Measurements from ENCODE around the gene ARRDC1. TPM values are rescaled to one million over a fixed set of nuclear protein-coding genes. Genes with fewer than 3 reads are reported as not detected.
A peak's percentile ranks its signal among the peaks of the same experiment; 100 is the strongest.
"Not testable (repeated sequence)": the region's sequence is repeated elsewhere in the genome, so short reads cannot be mapped to it uniquely, and the experiment has no call there.

ARRDC1 gene
- 49.7 TPM for total RNA-seq

DNA sequence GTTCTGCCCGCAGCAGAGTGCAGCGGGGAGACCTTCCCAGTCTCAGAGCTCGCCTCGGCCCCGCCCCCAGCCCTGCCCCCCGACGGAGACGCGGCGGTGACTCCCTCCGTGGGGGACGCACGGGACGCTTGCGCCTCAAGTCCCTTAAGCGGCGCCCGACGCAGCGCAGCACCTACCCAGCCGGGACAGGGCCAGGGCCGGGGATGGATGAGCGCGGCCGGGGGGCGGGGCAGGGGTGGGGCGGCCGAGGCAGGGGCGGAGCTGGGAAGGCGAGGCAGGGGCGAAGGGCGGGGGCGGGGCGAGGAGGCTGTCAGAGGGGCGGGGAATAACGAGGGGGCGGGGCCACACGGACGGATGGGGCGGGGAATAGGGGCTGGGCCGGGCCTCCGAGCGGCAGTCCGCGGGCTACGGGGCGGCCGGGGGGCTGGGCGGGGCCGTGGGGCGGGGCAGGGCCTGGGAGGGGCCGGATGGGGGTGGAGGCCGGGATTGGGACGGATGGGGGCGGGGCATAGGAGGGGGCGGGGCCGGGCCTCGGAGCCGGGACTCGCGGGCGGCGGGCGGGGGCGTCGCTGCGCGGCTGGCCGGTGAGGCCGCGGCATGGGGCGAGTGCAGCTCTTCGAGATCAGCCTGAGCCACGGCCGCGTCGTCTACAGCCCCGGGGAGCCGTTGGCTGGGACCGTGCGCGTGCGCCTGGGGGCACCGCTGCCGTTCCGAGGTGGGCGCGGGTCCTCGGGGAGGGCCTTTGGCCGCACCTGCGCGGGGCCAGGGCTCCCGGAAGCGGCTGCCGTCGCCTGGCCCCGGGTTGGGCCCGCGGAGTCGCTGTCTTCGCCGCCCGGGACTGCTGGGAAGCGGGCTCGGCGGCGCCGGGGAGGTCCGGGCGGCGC is at the start of gene ARRDC1:
TSS of gene ARRDC1 (plus strand) at position 566 of the 884 bp plus-strand sequence. CDS start at position 598, 32 bp downstream.
- peak; percentile 84 for ATAC-seq

GRCh38 chr9:137556069-137556838 is 49.2 kb upstream of the ARRDC1 start:
- no peak for ATAC-seq

DNA sequence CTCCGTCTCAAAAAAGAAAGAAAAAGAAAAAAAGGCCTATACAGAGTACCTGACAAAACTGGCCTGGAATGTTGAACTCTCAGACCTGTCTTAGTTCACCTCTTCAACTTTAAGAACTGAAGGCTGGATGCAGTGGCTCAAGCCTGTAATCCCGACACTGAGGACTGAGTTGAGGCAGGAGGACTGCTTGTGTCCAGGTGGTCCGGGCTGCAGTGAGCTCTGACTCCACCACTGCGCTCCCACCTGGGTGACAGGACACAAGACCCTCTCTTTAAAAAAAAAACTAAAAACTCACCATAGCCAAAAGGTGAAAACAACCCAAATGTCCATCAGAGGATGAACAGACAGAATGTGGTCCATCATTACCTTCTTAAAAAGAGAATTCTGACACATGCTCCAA is 47.4 kb upstream of the ARRDC1 start:
- no peak for ATAC-seq

DNA sequence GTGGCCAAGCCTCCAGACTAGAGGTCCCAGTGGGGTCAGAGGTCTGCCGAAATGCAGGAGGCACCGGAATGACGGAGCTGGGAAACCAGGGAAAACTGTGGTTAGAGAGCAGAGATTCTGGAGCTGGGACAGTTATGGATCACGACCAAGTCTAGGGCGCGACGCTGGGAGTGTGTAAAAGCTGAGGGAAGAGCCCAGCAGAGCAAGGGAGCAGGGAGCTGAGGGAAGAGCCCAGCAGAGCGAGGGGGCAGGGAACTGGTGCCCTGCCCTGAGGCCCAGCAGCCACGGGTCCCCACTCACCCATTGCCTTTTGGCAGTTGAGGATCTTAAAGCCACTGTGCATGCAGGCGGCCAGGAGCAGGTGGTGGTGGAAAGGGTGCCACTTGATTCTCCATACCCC is 41.4 kb upstream of the ARRDC1 start:
- ATAC-seq, result no peak

GRCh38 chr9:137564817-137565411 is 40.6 kb upstream of the ARRDC1 start:
- no peak for ATAC-seq

DNA sequence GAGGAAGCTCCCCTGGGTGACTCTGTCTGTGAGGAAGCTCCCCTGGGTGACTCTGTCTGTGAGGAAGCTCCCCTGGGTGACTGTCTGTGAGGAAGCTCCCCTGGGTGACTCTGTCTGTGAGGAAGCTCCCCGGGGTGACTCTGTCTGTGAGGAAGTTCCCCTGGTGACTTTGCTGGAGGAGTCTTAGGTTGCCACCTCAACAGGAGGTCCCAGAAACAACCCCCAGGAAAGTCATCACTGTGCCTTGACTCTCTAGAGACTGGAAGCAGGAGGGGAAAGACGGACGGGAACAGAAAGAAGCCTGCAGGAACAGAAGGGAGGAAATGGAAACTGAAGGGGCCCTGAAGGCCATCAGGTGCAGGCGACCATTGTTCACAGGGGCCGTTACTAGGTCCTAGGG is 37.0 kb upstream of the ARRDC1 start:
- ATAC-seq, result not testable (repeated sequence)

GRCh38 chr9:137569609-137570203 is 35.8 kb upstream of the ARRDC1 start:
- ATAC-seq, result no peak

DNA sequence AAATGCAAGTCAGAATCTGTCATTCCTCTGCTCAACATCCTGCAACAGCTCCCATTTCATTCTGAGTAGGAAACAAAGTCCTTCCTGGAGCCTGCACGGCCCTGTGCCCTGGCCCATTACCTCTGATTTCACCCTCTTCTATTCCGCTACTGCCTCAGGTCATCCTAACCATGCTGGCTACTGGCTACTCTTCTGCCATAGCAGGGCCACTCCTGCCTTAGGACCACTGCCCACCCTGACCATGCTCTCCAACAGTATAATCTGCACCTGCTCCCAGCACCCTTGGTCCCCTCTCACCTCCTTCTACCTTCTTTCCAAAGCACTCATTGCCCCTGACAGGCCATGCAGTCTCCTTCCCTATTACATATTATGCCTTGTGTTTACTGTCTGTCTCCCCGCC is 34.9 kb upstream of the ARRDC1 start:
- no peak for ATAC-seq

DNA sequence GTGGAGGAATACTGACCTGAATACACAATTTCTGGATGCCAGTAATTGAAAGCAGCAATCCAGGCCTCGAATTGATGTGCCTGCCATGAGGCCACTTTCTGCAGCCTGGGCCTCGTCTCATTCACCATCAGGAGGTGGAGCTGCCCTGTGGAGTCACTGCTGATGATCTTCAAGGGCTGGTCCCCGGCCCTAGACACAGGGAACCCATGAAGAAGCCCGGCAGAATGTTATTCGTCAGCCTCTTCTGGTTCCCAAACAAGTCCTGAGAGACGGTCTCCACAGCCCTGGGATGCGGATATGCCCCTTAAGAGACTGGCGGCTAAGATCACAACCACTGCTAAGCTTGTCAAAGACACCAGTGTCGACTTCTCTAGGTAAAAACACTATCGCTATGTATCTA is 31.3 kb upstream of the ARRDC1 start:
- ATAC-seq, result no peak

DNA sequence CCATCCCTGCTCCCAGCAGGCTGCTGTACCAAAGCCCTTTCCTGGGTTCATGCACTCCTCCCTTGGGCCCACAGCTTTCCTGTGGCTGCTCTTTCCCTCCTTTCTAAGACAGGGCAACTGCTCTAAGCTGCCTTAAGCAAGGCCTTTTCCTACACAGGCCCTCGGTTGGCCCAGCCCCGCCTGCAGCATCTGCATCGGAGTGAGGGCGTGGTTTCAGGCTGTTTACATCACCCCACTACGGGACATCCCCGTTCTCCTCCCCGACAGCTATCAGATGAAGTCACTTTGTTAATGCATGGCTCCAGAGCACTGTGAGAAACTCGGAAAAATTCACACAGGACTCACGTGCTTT is 30.1 kb upstream of the ARRDC1 start:
- ATAC-seq, result no peak

DNA sequence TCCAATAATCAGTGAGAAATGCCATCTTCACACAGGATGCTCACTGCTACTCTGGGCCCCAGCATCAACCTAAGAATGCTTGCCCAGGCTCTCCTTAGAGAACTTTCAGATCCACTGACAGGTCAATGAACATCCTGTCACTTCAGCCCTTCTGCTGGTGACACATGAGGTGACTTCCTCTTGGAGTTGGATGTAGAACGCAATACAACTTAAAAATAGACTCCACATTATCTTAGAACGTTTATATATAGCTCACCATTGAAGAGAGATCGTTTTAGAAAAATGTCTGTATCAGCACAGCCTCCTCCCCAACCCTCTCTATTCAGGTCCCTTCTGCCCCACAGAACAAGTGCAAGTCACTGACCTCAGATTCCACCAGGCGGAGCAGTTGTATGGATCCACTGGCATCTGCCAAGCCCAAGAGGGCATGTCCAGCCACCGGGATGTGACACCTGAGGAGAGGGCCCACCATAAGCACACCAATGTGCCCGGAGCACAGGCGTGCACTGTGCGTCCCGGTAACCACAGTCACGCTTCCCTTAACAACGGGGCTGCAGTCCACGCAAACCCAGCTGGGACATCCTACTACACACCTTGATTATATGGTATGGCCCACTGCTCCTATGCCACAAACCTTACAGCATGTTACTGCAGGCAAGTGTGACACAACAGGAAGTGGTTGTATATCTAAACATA is 29.6 kb upstream of the ARRDC1 start:
- no peak for ATAC-seq

DNA sequence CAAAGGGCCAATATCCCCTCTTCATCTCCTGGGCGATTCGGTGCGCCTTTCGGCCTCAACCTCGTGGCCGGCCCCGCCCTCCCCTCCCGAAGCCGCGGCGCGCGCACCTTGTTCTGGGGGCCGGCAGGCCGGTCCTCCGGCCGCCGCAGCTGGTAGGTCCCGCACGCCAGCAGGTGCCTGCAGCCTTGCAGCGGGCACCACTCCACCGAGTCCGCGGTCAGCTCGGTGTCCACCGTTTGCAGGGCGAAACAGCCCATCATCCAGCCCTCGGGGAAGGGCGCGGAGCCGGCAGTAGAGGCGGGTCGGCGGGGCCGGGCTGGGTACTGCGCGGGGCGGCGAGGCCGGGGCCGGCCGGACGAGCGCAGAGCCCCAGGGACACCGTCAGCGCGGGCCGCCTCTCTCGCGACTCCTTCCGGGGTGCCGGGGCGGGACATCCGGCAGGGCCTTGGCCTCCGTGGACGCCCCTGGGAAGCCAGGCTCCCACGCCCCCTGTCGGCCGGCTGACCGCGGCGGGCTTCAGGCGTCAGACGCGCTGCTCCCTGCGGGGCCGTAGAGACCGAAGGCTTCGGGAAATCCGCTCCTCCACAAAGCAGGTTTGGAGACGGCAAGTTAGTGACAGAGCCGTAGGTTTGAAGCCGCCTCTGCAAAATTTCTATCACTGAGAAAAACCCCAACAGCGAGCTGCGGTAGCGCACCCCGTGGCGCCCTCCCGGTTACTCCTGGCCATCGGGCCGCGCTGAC is 26.8 kb upstream of the ARRDC1 start, which contains the start of gene DPH7:
TSS of gene DPH7 (minus strand) at position 408 of the 741 bp plus-strand sequence. CDS start at position 260, 148 bp downstream.
- ATAC-seq, result peak; percentile 95

DNA sequence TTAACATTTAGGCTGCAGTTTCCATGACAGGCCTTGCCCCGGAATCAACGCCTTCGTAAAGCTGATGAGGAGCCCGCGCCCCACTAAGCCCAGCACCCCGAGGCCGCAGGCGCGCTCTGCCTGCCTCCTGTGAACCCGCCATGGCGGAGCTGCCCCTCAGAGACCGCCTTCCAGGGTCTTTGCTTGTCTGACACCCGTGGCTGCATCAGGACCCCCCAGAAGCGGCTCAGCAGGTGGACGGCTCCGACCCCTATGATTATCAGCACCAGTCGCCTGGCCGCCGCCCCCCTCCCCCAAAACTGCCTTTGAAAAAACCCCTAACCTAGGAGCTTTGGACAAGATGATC is 26.3 kb upstream of the ARRDC1 start:
- ATAC-seq, result no peak

DNA sequence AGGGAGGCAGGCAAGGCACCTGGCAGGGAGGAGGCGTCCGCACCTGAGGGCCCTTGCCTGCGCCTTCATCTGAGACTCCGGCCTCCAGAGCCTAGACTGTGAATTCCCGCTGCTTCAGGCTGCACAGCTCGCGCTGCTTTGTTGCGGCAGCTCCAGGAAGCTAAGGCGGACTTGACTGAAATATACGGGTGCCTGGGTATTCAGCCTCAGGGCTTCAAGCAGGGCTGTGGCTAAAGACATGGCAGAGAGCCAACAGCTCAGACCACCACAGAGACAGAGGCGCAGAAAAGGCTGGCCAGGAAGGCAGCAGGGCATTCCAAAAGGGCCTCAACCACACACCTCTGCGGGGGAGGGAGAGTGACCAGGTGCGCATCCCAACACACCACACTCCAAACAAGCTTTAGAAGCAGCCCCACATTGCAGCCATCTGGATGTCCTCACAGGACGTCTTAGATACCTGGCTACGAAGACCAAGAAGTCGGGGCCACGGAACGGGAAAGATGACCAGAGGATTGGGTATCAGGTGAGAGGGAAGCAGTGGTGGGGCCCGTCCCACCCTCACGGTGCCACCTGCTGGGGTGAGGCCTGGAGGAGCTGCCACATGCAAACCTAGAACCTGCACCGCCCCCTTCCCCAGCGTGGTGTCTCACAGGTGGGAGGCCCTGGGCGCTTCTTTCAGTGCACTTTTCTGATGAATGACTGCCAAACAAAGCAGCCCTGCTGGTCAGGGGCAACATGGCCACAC is 25.1 kb upstream of the ARRDC1 start:
- no peak for ATAC-seq

GRCh38 chr9:137580954-137581322 is 24.5 kb upstream of the ARRDC1 start:
- no peak for ATAC-seq

GRCh38 chr9:137581361-137582285 is 23.9 kb upstream of the ARRDC1 start:
- ATAC-seq, result no peak

DNA sequence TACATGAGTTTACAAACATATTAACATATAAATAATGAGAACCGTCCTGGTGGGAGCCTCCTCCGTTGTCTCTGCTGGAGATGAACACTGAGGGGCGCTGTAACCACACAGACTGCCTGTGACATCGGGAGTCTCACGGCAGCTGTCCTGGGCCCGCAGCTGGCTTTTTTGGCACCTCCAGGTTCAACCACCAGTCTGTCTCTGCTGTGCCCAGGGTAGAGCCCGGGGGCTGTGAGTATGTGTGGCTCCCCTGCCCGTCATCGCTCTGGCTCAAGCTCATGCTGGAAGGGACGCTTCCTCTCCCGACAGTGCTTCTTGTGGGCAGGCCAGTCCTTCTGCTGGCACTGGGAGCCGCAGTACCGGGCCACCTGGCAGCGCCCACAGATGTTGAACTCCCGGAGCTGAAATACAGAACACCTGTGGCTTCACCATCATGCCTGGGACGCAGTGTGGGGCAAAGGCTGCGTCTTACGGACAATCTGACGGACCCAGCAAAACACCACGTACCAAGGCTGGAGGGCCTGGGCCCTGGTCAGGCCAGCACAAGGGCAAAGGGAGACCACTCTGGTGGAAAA is 23.1 kb upstream of the ARRDC1 start:
- ATAC-seq, result no peak

- no peak for ATAC-seq
Measured at GRCh38 chr9:137583347-137583746, 22.1 kb upstream of the ARRDC1 start.

- no peak for ATAC-seq
Measured at GRCh38 chr9:137583957-137584356, 21.5 kb upstream of the ARRDC1 start.

Data from esophagus mucosa (tissue), 1 donor.